GM12891 (cell line): ENCODE measurements around the gene BRD7.

Experiments
- POLR2A ChIP-seq: IDR thresholded peaks from 2 replicates; pipeline ENCODE4 v1.6.1; 2011; ENCODE audit warnings: low read depth, low read length, control low read depth
- POLR2AphosphoS5 ChIP-seq: IDR thresholded peaks from 2 replicates; pipeline ENCODE4 v1.6.1; 2011; ENCODE audit warnings: low read depth, low read length, control low read depth
- TAF1 ChIP-seq: IDR thresholded peaks from 2 replicates; pipeline ENCODE4 v1.6.1; 2011; ENCODE audit warnings: low read depth, low read length, control low read depth

- no peak for TF ChIP-seq POLR2AphosphoS5
- TF ChIP-seq POLR2A, result no peak
- TF ChIP-seq TAF1, result no peak
Measured at GRCh38 chr16:50288026-50288425, 80.8 kb downstream of the BRD7 start.
